Fibroblast of lung (primary cell): ENCODE results near the gene FSD2. TPM values are rescaled to one million over a fixed set of nuclear protein-coding genes. Genes with fewer than 3 reads are reported as not detected.

Experiments used
- DNase-seq, 2 donors: peaks; one replicate each; pipeline versions ENCODE4 v3.0.0 to v3.0.0-alpha.2; 2010; ENCODE audit warnings: low read depth in 2 of 2
- H2AFZ ChIP-seq: 2 replicates; pipeline ENCODE4 v1.5.1; 2012; ENCODE audit warnings: low read length, control low read depth, inconsistent platforms
- H3K27ac ChIP-seq: 2 replicates; pipeline ENCODE4 v1.5.1; 2011; ENCODE audit warnings: low read length, control low read depth; ENCODE audit not compliant: insufficient read depth
- H3K27me3 ChIP-seq: 2 replicates; pipeline ENCODE4 v1.5.1; 2011; ENCODE audit warnings: mild to moderate bottlenecking, low read length; ENCODE audit not compliant: control insufficient read depth, insufficient read depth
- H3K36me3 ChIP-seq: 2 replicates; pipeline ENCODE4 v1.5.1; 2011; ENCODE audit warnings: low read length; ENCODE audit not compliant: control insufficient read depth, insufficient read depth
- H3K4me1 ChIP-seq: 2 replicates; pipeline ENCODE4 v1.5.1; 2011; ENCODE audit warnings: low read length; ENCODE audit not compliant: control insufficient read depth, insufficient read depth; ENCODE audit errors: extremely low read depth
- H3K4me2 ChIP-seq: 2 replicates; pipeline ENCODE4 v1.5.1; 2011; ENCODE audit warnings: low read length, control low read depth; ENCODE audit not compliant: insufficient read depth; ENCODE audit errors: extremely low read depth
- H3K4me3 ChIP-seq, 4 experiments: fragments of 200-600 bp in 1 of 4; sonication (generic) in 1 of 4; replicated peaks in 1 of 4; 2 replicates each; pipeline ENCODE4 v1.5.1; 2011 to 2016; ENCODE audit warnings: low read length in 4 of 4, low read depth in 3 of 4, mild to moderate bottlenecking in 3 of 4, control low read depth in 2 of 4, inconsistent platforms in 1 of 4, mixed read lengths in 1 of 4; ENCODE audit not compliant: insufficient read depth in 1 of 4; ENCODE audit errors: control extremely low read depth in 1 of 4
- H3K79me2 ChIP-seq: 2 replicates; pipeline ENCODE4 v1.5.1; 2012; ENCODE audit warnings: mild to moderate bottlenecking, low read length, inconsistent platforms; ENCODE audit not compliant: control insufficient read depth, insufficient read depth
- H3K9ac ChIP-seq: 2 replicates; pipeline ENCODE4 v1.5.1; 2011; ENCODE audit warnings: mild to moderate bottlenecking, low read length, control low read depth; ENCODE audit not compliant: insufficient read depth
- H3K9me3 ChIP-seq: 2 replicates; pipeline ENCODE4 v1.5.1; 2012; ENCODE audit warnings: low read depth, low read length; ENCODE audit not compliant: control insufficient read depth, insufficient read depth
- H4K20me1 ChIP-seq: 2 replicates; pipeline ENCODE4 v1.5.1; 2011; ENCODE audit warnings: low read length; ENCODE audit not compliant: control insufficient read depth, insufficient read depth; ENCODE audit errors: extremely low read depth
- EZH2 ChIP-seq: IDR thresholded peaks from 2 replicates; pipeline ENCODE4 v1.5.1; 2012; ENCODE audit warnings: low read length, control low read depth, mild to moderate bottlenecking; ENCODE audit errors: missing control alignments
- polyA plus RNA-seq, 2 donors: library from polyadenylated mRNA; depleted of rRNA in 1 of 2; stranded (reverse) in 1 of 2; unstranded in 1 of 2; fragments of >200 nt; gene quantifications; 2 replicates each; pipeline ENCODE4 v1.2.1, GENCODE V29; 2011 to 2012; ENCODE audit warnings: missing spikeins in 1 of 2
- total RNA-seq: library from RNA; depleted of rRNA; stranded (reverse); fragments of >200 nt; gene quantifications from 2 replicates; pipeline ENCODE4 v1.2.1, GENCODE V29; 2014
- TF ChIP-seq, protein P1 (sequence below), 2 donors: IDR thresholded peaks in 1 of 2; conservative IDR thresholded peaks in 1 of 2; 1 replicate in 1 of 2; 2 replicates in 1 of 2; pipeline ENCODE4 v1.5.1; 2011 to 2012; ENCODE audit warnings: low read length in 2 of 2, control low read depth in 1 of 2, inconsistent platforms in 1 of 2, low read depth in 1 of 2, mild to moderate bottlenecking in 1 of 2

The FSD2 gene
- total and polyA plus RNA-seq, 2 donors (not counting 1 experiment from before 2014, with no cell fraction given), result not detected

DNA sequence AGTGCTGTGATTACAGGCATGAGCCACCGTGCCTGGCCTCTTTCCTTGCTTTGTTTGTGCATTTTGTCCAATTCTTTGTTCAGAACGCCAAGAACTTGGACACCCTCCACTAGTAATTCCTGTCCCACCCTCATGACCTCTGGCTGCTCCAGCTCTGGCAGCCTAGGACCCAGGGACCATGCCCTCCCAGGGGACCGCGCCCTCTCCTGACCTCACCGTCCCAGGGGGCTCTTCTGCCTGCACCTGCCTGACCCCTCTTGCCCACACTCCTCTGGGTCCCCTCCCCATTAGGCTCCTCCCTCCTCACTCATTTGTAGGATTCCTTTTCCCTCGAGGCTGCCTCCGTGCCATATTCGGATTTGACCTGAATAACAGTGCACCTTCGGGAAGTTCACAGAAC, 41.1 kb downstream of the FSD2 start:
- Histone ChIP-seq H2AFZ (no peak overlapping the region), H3K4me1 (no peaks in the 10 kb centered on the region), H3K4me3 (no peak overlapping the region), H3K36me3 (no peaks in the 10 kb centered on the region), H3K27me3 (no peaks in the 10 kb centered on the region), H3K9ac (no peak overlapping the region), H3K27ac (no peak overlapping the region), H4K20me1 (no peaks in the 10 kb centered on the region), H3K9me3 (no peaks in the 10 kb centered on the region), H3K4me2 (no peak overlapping the region), H3K79me2 (no peaks in the 10 kb centered on the region)
- no peak for TF ChIP-seq EZH2
- TF ChIP-seq, protein P1, sequence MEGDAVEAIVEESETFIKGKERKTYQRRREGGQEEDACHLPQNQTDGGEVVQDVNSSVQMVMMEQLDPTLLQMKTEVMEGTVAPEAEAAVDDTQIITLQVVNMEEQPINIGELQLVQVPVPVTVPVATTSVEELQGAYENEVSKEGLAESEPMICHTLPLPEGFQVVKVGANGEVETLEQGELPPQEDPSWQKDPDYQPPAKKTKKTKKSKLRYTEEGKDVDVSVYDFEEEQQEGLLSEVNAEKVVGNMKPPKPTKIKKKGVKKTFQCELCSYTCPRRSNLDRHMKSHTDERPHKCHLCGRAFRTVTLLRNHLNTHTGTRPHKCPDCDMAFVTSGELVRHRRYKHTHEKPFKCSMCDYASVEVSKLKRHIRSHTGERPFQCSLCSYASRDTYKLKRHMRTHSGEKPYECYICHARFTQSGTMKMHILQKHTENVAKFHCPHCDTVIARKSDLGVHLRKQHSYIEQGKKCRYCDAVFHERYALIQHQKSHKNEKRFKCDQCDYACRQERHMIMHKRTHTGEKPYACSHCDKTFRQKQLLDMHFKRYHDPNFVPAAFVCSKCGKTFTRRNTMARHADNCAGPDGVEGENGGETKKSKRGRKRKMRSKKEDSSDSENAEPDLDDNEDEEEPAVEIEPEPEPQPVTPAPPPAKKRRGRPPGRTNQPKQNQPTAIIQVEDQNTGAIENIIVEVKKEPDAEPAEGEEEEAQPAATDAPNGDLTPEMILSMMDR (conservative IDR thresholded peaks at IDR 0.05 in 1 of 2, IDR thresholded peaks at IDR 0.05 in 1 of 2; ENCODE audit: low read depth in 1 of 2, low read length in 2 of 2), result no peak
- DNase-seq, result no peak

DNA sequence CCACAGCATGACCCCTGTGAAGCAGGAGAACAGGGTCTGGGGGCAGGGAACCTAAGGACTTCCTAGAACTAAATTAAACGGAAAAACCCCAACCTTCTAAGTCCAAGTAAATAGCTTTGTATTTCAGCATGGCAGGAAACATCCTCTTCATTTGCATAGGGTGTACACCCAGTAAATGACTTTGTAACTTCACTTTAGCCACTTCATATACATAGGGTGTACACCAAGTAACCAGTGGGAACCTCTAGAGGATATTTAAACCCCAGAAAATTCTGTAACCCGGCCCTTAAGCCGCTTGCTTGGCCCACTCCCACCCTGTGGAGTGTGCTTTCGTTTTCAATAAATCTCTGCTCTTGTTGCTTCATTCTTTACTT, 41.8 kb downstream of the FSD2 start:
- H3K79me2 ChIP-seq, result no peaks in the 10 kb centered on the region
- no peaks in the 10 kb centered on the region for H3K27me3 ChIP-seq
- H2AFZ ChIP-seq, result no peak overlapping the region
- TF ChIP-seq EZH2, result no peak
- TF ChIP-seq, protein P1 (conservative IDR thresholded peaks at IDR 0.05 in 1 of 2, IDR thresholded peaks at IDR 0.05 in 1 of 2; ENCODE audit: low read depth in 1 of 2, low read length in 2 of 2), result no peak
- no peak overlapping the region for H3K9ac ChIP-seq
- DNase-seq, result no peak
- no peaks in the 10 kb centered on the region for H4K20me1 ChIP-seq
- no peaks in the 10 kb centered on the region for H3K4me1 ChIP-seq
- no peak overlapping the region for H3K4me3 ChIP-seq
- H3K4me2 ChIP-seq, result no peak overlapping the region
- H3K36me3 ChIP-seq, result no peaks in the 10 kb centered on the region
- no peak overlapping the region for H3K27ac ChIP-seq
- no peaks in the 10 kb centered on the region for H3K9me3 ChIP-seq

DNA sequence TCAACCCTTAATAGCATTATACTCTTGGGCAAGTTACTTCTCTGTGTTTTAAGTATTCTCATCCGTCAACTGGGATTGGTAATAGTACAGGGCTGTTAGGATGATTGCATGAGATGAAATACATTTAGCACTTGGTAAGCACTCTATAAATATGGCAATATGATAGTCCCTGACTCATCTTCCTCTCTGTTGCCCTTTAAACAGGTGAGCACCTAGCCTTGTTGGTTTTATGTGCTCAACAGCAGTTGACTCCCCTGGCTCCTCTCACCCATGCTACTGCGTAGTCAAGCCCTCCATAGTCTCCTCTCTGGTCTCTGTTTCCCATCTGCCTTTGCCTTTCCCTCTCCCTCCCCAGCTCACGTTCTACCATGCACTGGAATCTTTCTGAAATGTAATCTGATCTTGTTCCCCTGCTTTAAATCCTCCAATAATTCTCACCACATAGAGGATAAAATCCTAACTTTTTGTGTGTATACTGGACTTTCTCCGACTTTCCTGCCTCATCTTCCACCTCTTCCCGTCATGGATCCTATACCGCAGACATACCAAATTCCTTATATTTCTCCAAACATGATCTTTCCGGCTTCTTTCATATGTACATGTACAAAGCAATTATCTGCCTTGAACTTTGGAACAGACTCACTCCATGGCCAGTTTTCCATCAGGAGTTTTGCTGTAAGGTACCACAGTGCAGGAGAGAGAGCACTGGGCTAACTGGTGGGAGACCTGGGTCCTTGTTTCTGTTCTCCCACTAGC, 42.3 kb downstream of the FSD2 start:
- Histone ChIP-seq H3K9ac (no peak overlapping the region), H3K27me3 (no peaks in the 10 kb centered on the region), H3K27ac (no peak overlapping the region), H3K36me3 (peaks cover 2% of the 10 kb centered on the region), H2AFZ (no peak overlapping the region), H3K4me1 (no peaks in the 10 kb centered on the region), H3K79me2 (no peaks in the 10 kb centered on the region), H3K4me2 (no peak overlapping the region), H3K4me3 (no peak overlapping the region), H3K9me3 (no peaks in the 10 kb centered on the region), H4K20me1 (no peaks in the 10 kb centered on the region)
- TF ChIP-seq, protein P1 (conservative IDR thresholded peaks at IDR 0.05 in 1 of 2, IDR thresholded peaks at IDR 0.05 in 1 of 2; ENCODE audit: low read depth in 1 of 2, low read length in 2 of 2), result no peak
- no peak for TF ChIP-seq EZH2
- DNase-seq, result no peak
